ENCODE measurements around the gene GRAMD1A.

- TF ChIP-seq, protein P1, sequence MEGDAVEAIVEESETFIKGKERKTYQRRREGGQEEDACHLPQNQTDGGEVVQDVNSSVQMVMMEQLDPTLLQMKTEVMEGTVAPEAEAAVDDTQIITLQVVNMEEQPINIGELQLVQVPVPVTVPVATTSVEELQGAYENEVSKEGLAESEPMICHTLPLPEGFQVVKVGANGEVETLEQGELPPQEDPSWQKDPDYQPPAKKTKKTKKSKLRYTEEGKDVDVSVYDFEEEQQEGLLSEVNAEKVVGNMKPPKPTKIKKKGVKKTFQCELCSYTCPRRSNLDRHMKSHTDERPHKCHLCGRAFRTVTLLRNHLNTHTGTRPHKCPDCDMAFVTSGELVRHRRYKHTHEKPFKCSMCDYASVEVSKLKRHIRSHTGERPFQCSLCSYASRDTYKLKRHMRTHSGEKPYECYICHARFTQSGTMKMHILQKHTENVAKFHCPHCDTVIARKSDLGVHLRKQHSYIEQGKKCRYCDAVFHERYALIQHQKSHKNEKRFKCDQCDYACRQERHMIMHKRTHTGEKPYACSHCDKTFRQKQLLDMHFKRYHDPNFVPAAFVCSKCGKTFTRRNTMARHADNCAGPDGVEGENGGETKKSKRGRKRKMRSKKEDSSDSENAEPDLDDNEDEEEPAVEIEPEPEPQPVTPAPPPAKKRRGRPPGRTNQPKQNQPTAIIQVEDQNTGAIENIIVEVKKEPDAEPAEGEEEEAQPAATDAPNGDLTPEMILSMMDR (IDR thresholded peaks at IDR 0.05), result peak; percentile 22; the same call in 1 of the 2 replicates
- TF ChIP-seq, protein P2, sequence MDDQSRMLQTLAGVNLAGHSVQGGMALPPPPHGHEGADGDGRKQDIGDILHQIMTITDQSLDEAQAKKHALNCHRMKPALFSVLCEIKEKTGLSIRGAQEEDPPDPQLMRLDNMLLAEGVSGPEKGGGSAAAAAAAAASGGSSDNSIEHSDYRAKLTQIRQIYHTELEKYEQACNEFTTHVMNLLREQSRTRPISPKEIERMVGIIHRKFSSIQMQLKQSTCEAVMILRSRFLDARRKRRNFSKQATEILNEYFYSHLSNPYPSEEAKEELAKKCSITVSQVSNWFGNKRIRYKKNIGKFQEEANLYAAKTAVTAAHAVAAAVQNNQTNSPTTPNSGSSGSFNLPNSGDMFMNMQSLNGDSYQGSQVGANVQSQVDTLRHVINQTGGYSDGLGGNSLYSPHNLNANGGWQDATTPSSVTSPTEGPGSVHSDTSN (IDR thresholded peaks at IDR 0.05), result no peak
- TF ChIP-seq, protein P3, sequence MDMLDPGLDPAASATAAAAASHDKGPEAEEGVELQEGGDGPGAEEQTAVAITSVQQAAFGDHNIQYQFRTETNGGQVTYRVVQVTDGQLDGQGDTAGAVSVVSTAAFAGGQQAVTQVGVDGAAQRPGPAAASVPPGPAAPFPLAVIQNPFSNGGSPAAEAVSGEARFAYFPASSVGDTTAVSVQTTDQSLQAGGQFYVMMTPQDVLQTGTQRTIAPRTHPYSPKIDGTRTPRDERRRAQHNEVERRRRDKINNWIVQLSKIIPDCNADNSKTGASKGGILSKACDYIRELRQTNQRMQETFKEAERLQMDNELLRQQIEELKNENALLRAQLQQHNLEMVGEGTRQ (IDR thresholded peaks at IDR 0.05; ENCODE audit: borderline replicate concordance, low read depth, low read length), result no peak
- TF ChIP-seq CHD2 (IDR thresholded peaks at IDR 0.05; ENCODE audit: low read length, partially characterized antibody) (no peak), GABPA (IDR thresholded peaks at IDR 0.05; ENCODE audit: low read depth) (no peak), NRF1 (IDR thresholded peaks at IDR 0.05; ENCODE audit: low read depth, low read length) (no peak), FOSL2 (IDR thresholded peaks at IDR 0.05; ENCODE audit: borderline replicate concordance, low read depth) (no peak), ELF1 (IDR thresholded peaks at IDR 0.05) (no peak)
These were observed 45.7 kb downstream of the GRAMD1A start for GRCh38 chr19:35045667-35046300.

All from SK-N-SH (cell line).